PC-3 (cell line): ENCODE data around the gene CDC42BPB. TPM values are rescaled to one million over a fixed set of nuclear protein-coding genes. Genes with fewer than 3 reads are reported as not detected.

ENCODE experiments used
- ATAC-seq: fragments of 200-7000 bp; cut with Tn5 transposase; 2 replicates; pipeline ENCODE4 v1.9.1; 2020; ENCODE audit warnings: mild to moderate bottlenecking, moderate library complexity
- BruUV-seq: library from RNA; stranded (reverse); fragments of 400-500 nt; replicated peaks from 2 replicates; lab custom pipeline; 2021; lab: Mats Ljungman, UMichigan
- CTCF ChIA-PET: fragments of 300-600 bp; sonication (Branson Sonifier 250); formaldehyde crosslinking; loops from one replicate; lab custom pipeline; 2022; ENCODE audit warnings: antibody characterized with exemption; lab: Charles Lee
- POLR2A ChIA-PET: fragments of 300-600 bp; sonication (Branson Sonifier 250); formaldehyde crosslinking; loops from one replicate; lab custom pipeline; 2022; ENCODE audit warnings: antibody characterized with exemption; ENCODE audit not compliant: unreplicated experiment; lab: Charles Lee
- DNase-seq: peaks from one replicate; pipeline ENCODE4 v3.0.0-alpha.2; 2015
- H2AFZ ChIP-seq: fragments of 300-600 bp; sonication (generic); 2 replicates; pipeline ENCODE4 v1.6.0; 2016; ENCODE audit warnings: antibody characterized with exemption, low read length
- H3F3A ChIP-seq: fragments of 300-600 bp; sonication (generic); one replicate; pipeline ENCODE4 v1.6.0; 2017; ENCODE audit warnings: antibody characterized with exemption, low read length, control low read depth, mild to moderate bottlenecking; ENCODE audit not compliant: unreplicated experiment
- H3K27ac ChIP-seq: fragments of 300-600 bp; sonication (generic); 2 replicates; pipeline ENCODE4 v1.5.1; 2016; ENCODE audit warnings: mild to moderate bottlenecking, low read length
- H3K27me3 ChIP-seq: fragments of 300-600 bp; sonication (generic); 2 replicates; pipeline ENCODE4 v1.6.1; 2016; ENCODE audit warnings: low read length, mixed read lengths
- H3K36me3 ChIP-seq: fragments of 300-600 bp; sonication (generic); 2 replicates; pipeline ENCODE4 v1.6.1; 2016; ENCODE audit warnings: low read depth, mixed run types, low read length, mixed read lengths
- H3K4me1 ChIP-seq: fragments of 300-600 bp; sonication (generic); 2 replicates; pipeline ENCODE4 v1.5.1; 2016; ENCODE audit warnings: low read length; ENCODE audit not compliant: insufficient read depth
- H3K4me2 ChIP-seq: fragments of 300-600 bp; sonication (generic); 2 replicates; pipeline ENCODE4 v1.6.0; 2016; ENCODE audit warnings: low read length
- H3K4me3 ChIP-seq: fragments of 300-600 bp; sonication (generic); 2 replicates; pipeline ENCODE4 v1.5.1; 2016; ENCODE audit warnings: mild to moderate bottlenecking, low read length, mixed read lengths
- H3K79me2 ChIP-seq: fragments of 300-600 bp; sonication (generic); 2 replicates; pipeline ENCODE4 v1.6.1; 2017; ENCODE audit warnings: low read length, mixed read lengths
- H3K9ac ChIP-seq: fragments of 300-600 bp; sonication (generic); 2 replicates; pipeline ENCODE4 v1.6.0; 2016; ENCODE audit warnings: mild to moderate bottlenecking, low read length
- H3K9me2 ChIP-seq: fragments of 300-600 bp; sonication (generic); replicated peaks from 2 replicates; pipeline ENCODE4 v1.6.1; 2016; ENCODE audit warnings: mixed run types, low read length, mixed read lengths
- H3K9me3 ChIP-seq: fragments of 300-600 bp; sonication (generic); 2 replicates; pipeline ENCODE4 v1.6.1; 2016; ENCODE audit warnings: low read length, mixed read lengths
- H4K20me1 ChIP-seq: fragments of 300-600 bp; sonication (generic); 2 replicates; pipeline ENCODE4 v1.6.1; 2016; ENCODE audit warnings: low read length, mixed read lengths
- CTCF ChIP-seq: fragments of 300-600 bp; sonication (generic); conservative IDR thresholded peaks from 2 replicates; pipeline ENCODE4 v1.5.1; 2017; ENCODE audit warnings: antibody characterized with exemption, low read depth, mild to moderate bottlenecking, low read length
- EZH2 ChIP-seq: fragments of 300-600 bp; sonication (generic); IDR thresholded peaks from one replicate; pipeline ENCODE4 v1.6.1; 2017; ENCODE audit warnings: antibody characterized with exemption, mild to moderate bottlenecking, low read length; ENCODE audit not compliant: unreplicated experiment
- EZH2phosphoT487 ChIP-seq: fragments of 300-600 bp; sonication (generic); IDR thresholded peaks from 2 replicates; pipeline ENCODE4 v1.6.1; 2018; ENCODE audit warnings: mild to moderate bottlenecking, antibody characterized with exemption, low read length, borderline replicate concordance
- intact Hi-C: fragments of 100-400 bp; cut with micrococcal nuclease; formaldehyde crosslinking; loops from 2 replicates; pipeline ENCODE4 v1.9.0; 2023
- total RNA-seq: library from RNA; depleted of rRNA; stranded (reverse); fragments of >200 nt; gene quantifications from 2 replicates; pipeline ENCODE4 v1.2.3, GENCODE V29; 2014

Gene CDC42BPB
- total RNA-seq, 1 experiment from 2014 or later, result 73.0 TPM

- intact Hi-C loops, result no loop called here
- H3F3A ChIP-seq, result no peaks in the 10 kb centered on the region
- no peaks in the 10 kb centered on the region for H3K4me1 ChIP-seq
- H3K27ac ChIP-seq, result no peak overlapping the region
- peaks cover 16% of the 10 kb centered on the region; the same call in 1 of the 2 replicates for H4K20me1 ChIP-seq
- H3K27me3 ChIP-seq, result no peaks in the 10 kb centered on the region
- H3K9me2 ChIP-seq, result no peaks in the 10 kb centered on the region
- H3K79me2 ChIP-seq, result peaks cover 97% of the 10 kb centered on the region
- TF ChIP-seq EZH2, result no peak
- TF ChIP-seq EZH2phosphoT487, result no peak
- TF ChIP-seq CTCF, result no peak
- ChIA-PET POLR2A (interaction anchor here (0.6 kb wide), 1 partner anchor 14 kb away, joined by 4 read pairs; the partner anchor contains the start of gene CDC42BPB), CTCF (no interaction called here)
- BruUV-seq, result no TSS peak
- no peaks in the 10 kb centered on the region for H3K9me3 ChIP-seq
- DNase-seq, result no peak
- H3K4me2 ChIP-seq, result no peak overlapping the region
- no peak overlapping the region for H3K9ac ChIP-seq
- H3K4me3 ChIP-seq, result no peak overlapping the region
- no peak for ATAC-seq
- no peak overlapping the region for H2AFZ ChIP-seq
- H3K36me3 ChIP-seq, result peaks cover 10% of the 10 kb centered on the region
Measured at GRCh38 chr14:103043257-103044015, 13.9 kb downstream of the CDC42BPB start.

- peaks cover 98% of the 10 kb centered on the region for H3K79me2 ChIP-seq
- ChIA-PET CTCF (no interaction called here), POLR2A (interaction anchor here (0.6 kb wide), 1 partner anchor 173 kb away, joined by 3 read pairs; no protein-coding TSS in a partner anchor)
- no peak overlapping the region for H3K4me2 ChIP-seq
- peaks cover 21% of the 10 kb centered on the region; the same call in 1 of the 2 replicates for H4K20me1 ChIP-seq
- no peak for TF ChIP-seq EZH2phosphoT487
- TF ChIP-seq CTCF, result no peak
- TF ChIP-seq EZH2, result no peak
- no peaks in the 10 kb centered on the region for H3F3A ChIP-seq
- no TSS peak for BruUV-seq
- no peaks in the 10 kb centered on the region for H3K4me1 ChIP-seq
- no peaks in the 10 kb centered on the region for H3K27me3 ChIP-seq
- H3K4me3 ChIP-seq, result no peak overlapping the region
- H3K9me2 ChIP-seq, result no peaks in the 10 kb centered on the region
- ATAC-seq (no peak), DNase-seq (no peak)
- intact Hi-C loops, result no loop called here
- H3K36me3 ChIP-seq, result peaks cover 10% of the 10 kb centered on the region
- H3K9ac ChIP-seq, result no peak overlapping the region
- no peak overlapping the region for H3K27ac ChIP-seq
- no peak overlapping the region for H2AFZ ChIP-seq
- H3K9me3 ChIP-seq, result no peaks in the 10 kb centered on the region
Measured at GRCh38 chr14:103041464-103041863, 15.9 kb downstream of the CDC42BPB start.
